ENCODE measurements around the gene SAMD5.

The SAMD5 gene

GRCh38 chr6:147544420-147544819, 35.9 kb downstream of the SAMD5 start:
- no peak for TF ChIP-seq GATA3 (IDR thresholded peaks at IDR 0.05; ENCODE audit: low read depth, low read length)
- no peak for TF ChIP-seq GATA2 (IDR thresholded peaks at IDR 0.05; ENCODE audit: low read depth, low read length)

GRCh38 chr6:147546501-147547368, 38.2 kb downstream of the SAMD5 start:
- TF ChIP-seq GATA2 (IDR thresholded peaks at IDR 0.05; ENCODE audit: low read depth, low read length), result no peak
- no peak for TF ChIP-seq GATA3 (IDR thresholded peaks at IDR 0.05; ENCODE audit: low read depth, low read length)

GRCh38 chr6:147547369-147547902, 38.9 kb downstream of the SAMD5 start:
- TF ChIP-seq GATA3 (IDR thresholded peaks at IDR 0.05; ENCODE audit: low read depth, low read length) (no peak), GATA2 (IDR thresholded peaks at IDR 0.05; ENCODE audit: low read depth, low read length) (no peak)

DNA sequence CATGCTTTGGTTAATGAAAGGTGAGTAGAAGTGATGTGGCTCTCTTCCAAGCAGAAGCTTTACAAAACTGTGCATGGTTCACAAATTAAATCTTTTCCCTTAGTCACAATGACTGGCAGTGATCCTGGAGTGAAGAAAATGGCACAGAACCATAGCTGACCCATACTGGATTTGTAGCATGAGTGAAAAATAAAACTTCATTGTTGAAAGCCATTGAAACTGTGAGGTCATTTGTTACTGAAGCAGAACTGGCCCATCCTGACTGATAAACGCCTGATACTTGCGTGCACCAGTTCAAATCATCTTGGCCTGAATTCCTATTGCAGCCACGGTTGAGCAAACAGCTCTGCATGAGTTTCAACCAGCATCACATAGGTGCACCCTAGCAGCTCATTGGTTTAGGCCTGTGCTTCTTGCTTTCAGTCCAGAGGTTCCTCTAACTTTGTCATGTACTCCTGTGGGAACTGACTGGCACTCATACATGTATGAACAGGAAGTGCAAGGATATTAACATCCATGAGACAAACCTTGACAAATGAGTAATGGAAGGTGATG, 40.5 kb downstream of the SAMD5 start:
- no peak for TF ChIP-seq GATA3 (IDR thresholded peaks at IDR 0.05; ENCODE audit: low read depth, low read length)
- TF ChIP-seq GATA2 (IDR thresholded peaks at IDR 0.05; ENCODE audit: low read depth, low read length), result no peak

GRCh38 chr6:147549531-147549930, 41.0 kb downstream of the SAMD5 start:
- TF ChIP-seq GATA2 (IDR thresholded peaks at IDR 0.05; ENCODE audit: low read depth, low read length), result no peak
- no peak for TF ChIP-seq GATA3 (IDR thresholded peaks at IDR 0.05; ENCODE audit: low read depth, low read length)

DNA sequence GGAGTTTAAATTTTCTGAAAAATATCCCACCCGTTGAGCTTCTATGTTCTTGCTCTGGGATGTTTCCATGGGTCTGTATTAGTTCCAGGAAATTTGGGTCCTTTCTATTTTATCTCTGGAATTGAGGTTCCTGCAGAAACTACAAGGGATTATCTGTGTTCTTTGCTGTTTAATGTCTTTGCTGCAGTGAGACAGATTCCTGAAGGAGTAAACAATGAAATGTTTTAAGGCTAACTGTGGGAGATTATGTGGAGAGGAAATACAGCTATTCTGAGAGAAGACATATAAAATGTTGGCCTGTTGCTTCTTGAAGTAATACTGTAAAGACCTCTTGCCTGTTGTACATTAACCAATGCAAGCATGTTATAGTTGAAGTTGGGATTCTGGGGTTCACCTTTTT, 43.5 kb downstream of the SAMD5 start:
- TF ChIP-seq GATA3 (IDR thresholded peaks at IDR 0.05; ENCODE audit: low read depth, low read length), result no peak
- TF ChIP-seq GATA2 (IDR thresholded peaks at IDR 0.05; ENCODE audit: low read depth, low read length), result no peak

GRCh38 chr6:147553099-147553498, 44.6 kb downstream of the SAMD5 start:
- TF ChIP-seq GATA2 (IDR thresholded peaks at IDR 0.05; ENCODE audit: low read depth, low read length) (no peak), GATA3 (IDR thresholded peaks at IDR 0.05; ENCODE audit: low read depth, low read length) (no peak)

GRCh38 chr6:147554281-147554680, 45.8 kb downstream of the SAMD5 start:
- no peak for TF ChIP-seq GATA2 (IDR thresholded peaks at IDR 0.05; ENCODE audit: low read depth, low read length)
- TF ChIP-seq GATA3 (IDR thresholded peaks at IDR 0.05; ENCODE audit: low read depth, low read length), result no peak

DNA sequence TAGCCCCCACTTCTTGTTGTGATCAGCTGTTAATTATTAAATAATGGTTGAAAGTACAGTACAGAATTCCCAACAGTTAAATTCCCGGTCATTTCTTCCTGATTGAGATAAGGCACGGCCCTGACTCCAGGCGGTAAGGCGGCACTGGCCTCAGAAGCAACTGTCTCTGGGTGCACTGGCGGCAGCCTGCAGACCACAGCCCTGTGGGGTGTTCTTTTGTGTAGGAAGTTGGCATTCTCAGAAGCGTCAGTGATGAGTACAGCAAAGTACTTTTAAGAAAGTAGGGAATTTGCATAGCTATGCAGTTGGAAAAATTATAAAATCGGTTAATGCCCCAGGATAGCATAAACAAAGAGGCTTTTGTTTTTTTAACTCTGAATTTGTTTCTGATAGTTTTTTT, 50.5 kb downstream of the SAMD5 start:
- TF ChIP-seq GATA3 (IDR thresholded peaks at IDR 0.05; ENCODE audit: low read depth, low read length), result no peak

DNA sequence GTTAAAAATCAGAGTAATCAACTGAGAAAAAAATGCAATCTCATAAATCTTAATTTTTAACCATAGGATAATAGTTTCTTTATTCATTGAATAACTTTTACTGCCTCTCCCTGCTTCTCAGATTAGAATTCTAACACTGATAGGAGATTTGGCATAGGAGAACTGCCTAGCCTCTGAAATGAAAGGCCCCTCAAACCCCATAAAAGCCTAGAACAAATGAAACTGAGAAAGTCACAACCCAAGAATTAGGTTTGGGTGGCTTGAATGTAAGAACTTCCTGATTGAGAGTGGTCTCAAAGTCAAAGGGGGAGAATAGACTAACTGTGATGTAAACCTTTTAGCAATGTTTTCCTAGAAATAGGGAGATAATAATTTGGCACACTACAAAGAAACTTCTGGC, 52.2 kb downstream of the SAMD5 start:
- TF ChIP-seq GATA3 (IDR thresholded peaks at IDR 0.05; ENCODE audit: low read depth, low read length) (no peak), GATA2 (IDR thresholded peaks at IDR 0.05; ENCODE audit: low read depth, low read length) (no peak)

DNA sequence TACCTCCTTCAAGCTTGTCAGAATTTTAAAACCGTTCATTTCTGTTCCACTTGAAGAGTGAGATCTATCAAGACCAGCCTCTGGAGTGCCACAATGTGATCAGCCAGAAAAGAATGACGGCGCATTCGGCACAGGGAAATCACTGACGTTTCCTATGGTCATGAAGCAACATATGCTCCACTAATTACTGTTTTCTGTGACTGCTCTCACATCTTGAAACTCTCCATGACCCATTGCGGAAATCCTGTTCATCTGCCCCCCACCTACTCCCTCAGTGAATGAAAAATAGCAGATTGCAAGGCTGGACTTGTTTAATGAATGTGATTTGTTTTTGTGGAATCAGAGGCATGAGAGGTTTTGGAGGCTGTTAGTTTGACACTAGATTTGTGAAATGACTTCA, 53.2 kb downstream of the SAMD5 start:
- TF ChIP-seq GATA2 (IDR thresholded peaks at IDR 0.05; ENCODE audit: low read depth, low read length), result no peak
- TF ChIP-seq GATA3 (IDR thresholded peaks at IDR 0.05; ENCODE audit: low read depth, low read length), result no peak

DNA sequence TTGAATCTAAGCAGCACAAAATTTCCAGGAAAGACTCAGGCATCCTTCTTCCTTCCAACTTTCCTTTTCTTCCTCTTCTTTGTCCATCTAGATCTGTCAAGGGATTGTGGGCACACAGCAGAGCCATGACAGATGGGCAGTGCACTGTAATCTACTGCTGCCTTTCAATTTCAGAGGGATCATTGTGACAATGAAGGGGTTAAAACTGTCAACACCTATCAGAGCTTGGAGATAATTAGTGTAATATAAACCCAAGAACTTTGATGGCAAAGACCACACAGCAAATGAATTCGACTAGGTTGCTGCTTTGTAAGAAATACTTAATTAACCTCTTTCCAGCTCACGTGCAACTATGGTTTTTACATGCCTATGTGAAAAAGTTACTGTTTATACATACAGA, 55.0 kb downstream of the SAMD5 start:
- TF ChIP-seq GATA2 (IDR thresholded peaks at IDR 0.05; ENCODE audit: low read depth, low read length) (no peak), GATA3 (IDR thresholded peaks at IDR 0.05; ENCODE audit: low read depth, low read length) (no peak)

- no peak for TF ChIP-seq GATA2 (IDR thresholded peaks at IDR 0.05; ENCODE audit: low read depth, low read length)
- TF ChIP-seq GATA3 (IDR thresholded peaks at IDR 0.05; ENCODE audit: low read depth, low read length), result no peak
Measured at GRCh38 chr6:147564556-147564955, 56.1 kb downstream of the SAMD5 start.

DNA sequence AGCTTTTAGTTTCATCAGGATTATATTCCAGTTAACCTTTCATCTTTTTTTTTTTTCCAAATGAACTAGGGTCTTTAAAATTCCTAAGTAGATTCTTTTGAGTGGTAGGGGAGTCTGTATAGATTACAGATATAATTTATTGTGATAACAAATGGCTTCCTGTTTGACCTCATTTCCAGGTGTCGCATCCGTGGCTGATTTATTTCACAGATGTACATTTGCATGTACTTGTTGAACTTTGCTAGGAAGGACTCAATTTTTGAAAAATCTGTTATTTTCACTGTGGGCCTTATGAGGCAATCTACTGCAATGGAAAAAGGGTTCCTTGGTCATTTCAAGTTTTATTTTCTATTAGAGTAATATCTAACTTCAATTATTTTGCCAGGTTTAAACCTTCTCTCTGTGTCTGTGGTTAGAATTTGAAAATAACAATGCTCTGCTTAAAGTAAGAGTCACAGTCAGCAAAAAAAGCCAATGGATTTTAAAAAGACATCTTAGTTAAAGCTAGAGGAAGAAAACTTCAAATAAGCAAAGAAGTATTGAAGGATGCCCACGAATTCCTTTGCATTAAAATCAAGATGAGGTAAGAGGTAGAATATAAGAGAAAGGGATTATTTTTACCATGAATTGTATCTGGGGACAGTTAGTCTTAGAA, 57.9 kb downstream of the SAMD5 start:
- TF ChIP-seq GATA3 (IDR thresholded peaks at IDR 0.05; ENCODE audit: low read depth, low read length) (no peak), GATA2 (IDR thresholded peaks at IDR 0.05; ENCODE audit: low read depth, low read length) (no peak)
